Activated B cell treated with CpG ODN at 0.5 μM for 24 hours (primary cell): ENCODE data around the gene TMEM225B. TPM values are rescaled to one million over a fixed set of nuclear protein-coding genes. Genes with fewer than 3 reads are reported as not detected.

Source experiments
- ATAC-seq: fragments of 200-7000 bp; cut with Tn5 transposase; one replicate; pipeline ENCODE4 v1.10.0; 2021; ENCODE audit warnings: low read depth, mild to moderate bottlenecking, moderate library complexity
- CTCF ChIA-PET: fragments of 350-600 bp; sonication (Branson Sonifier 250); formaldehyde crosslinking; loops from one replicate; lab custom pipeline; 2021; ENCODE audit warnings: antibody characterized with exemption; lab: Charles Lee
- POLR2A ChIA-PET: fragments of 350-600 bp; sonication (Branson Sonifier 250); formaldehyde crosslinking; loops from one replicate; lab custom pipeline; 2021; ENCODE audit warnings: antibody characterized with exemption; lab: Charles Lee
- DNase-seq: peaks from one replicate; pipeline ENCODE4 v3.0.0; 2022
- H3K27ac Mint-ChIP-seq: one replicate; pipeline ENCODE4 v1.8.0; 2020; ENCODE audit warnings: mixed read lengths
- H3K27me3 Mint-ChIP-seq: one replicate; pipeline ENCODE4 v1.8.0; 2021; ENCODE audit warnings: mixed read lengths
- H3K36me3 Mint-ChIP-seq: one replicate; pipeline ENCODE4 v1.8.0; 2021; ENCODE audit warnings: low read depth, mixed read lengths
- H3K4me1 Mint-ChIP-seq: one replicate; pipeline ENCODE4 v1.8.0; 2021; ENCODE audit warnings: mixed read lengths
- H3K4me3 Mint-ChIP-seq: one replicate; pipeline ENCODE4 v1.8.0; 2020; ENCODE audit warnings: mild to moderate bottlenecking, mixed read lengths
- H3K9me3 Mint-ChIP-seq: one replicate; pipeline ENCODE4 v1.8.0; 2020; ENCODE audit warnings: mixed read lengths
- intact Hi-C: fragments of 100-400 bp; cut with micrococcal nuclease; formaldehyde crosslinking; loops from one replicate; pipeline ENCODE4 v1.15.1; 2024
- total RNA-seq: library from RNA; stranded (reverse); gene quantifications from 2 replicates; pipeline ENCODE4 v1.2.3, GENCODE V29; 2022
- TF ChIP-seq, protein P1 (sequence below): fragments of 200-600 bp; IDR thresholded peaks from one replicate; pipeline ENCODE4 v1.8.0; 2022; ENCODE audit warnings: antibody characterized with exemption, mild to moderate bottlenecking

Gene TMEM225B
- total RNA-seq, 1 donor from 2014 or later, result 0.53 TPM

DNA sequence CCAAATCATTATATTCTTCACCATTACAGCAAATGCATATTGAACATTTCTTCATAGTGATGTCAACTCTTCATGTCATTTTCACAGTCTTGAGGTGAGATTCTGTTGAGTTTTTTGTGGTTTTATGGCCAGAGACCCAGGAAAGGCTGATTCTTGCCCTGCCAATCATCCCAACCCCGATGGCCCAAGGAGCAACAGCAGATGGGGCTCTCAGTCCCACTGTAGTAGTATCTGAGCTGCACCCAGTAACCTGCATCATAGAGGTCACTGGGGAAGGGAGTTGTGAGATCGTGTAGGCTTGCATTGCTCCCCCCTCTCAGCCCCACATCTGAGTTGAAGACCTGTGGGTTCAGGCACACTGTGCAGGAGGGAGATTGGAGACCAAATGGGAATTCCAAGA lies 45.4 kb downstream of the TMEM225B start:
- Mint-ChIP-seq H3K36me3 (peaks cover 33% of the 10 kb centered on the region), H3K4me3 (no peak overlapping the region), H3K27ac (no peak overlapping the region), H3K9me3 (no peaks in the 10 kb centered on the region), H3K27me3 (no peaks in the 10 kb centered on the region), H3K4me1 (no peaks in the 10 kb centered on the region)
- ATAC-seq, result no peak
- ChIA-PET POLR2A (no interaction called here), CTCF (no interaction called here)
- intact Hi-C loops, result no loop called here
- DNase-seq, result no peak
- TF ChIP-seq, protein P1, sequence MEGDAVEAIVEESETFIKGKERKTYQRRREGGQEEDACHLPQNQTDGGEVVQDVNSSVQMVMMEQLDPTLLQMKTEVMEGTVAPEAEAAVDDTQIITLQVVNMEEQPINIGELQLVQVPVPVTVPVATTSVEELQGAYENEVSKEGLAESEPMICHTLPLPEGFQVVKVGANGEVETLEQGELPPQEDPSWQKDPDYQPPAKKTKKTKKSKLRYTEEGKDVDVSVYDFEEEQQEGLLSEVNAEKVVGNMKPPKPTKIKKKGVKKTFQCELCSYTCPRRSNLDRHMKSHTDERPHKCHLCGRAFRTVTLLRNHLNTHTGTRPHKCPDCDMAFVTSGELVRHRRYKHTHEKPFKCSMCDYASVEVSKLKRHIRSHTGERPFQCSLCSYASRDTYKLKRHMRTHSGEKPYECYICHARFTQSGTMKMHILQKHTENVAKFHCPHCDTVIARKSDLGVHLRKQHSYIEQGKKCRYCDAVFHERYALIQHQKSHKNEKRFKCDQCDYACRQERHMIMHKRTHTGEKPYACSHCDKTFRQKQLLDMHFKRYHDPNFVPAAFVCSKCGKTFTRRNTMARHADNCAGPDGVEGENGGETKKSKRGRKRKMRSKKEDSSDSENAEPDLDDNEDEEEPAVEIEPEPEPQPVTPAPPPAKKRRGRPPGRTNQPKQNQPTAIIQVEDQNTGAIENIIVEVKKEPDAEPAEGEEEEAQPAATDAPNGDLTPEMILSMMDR, result no peak

GRCh38 chr7:99644431-99644830 lies 46.4 kb downstream of the TMEM225B start:
- POLR2A ChIA-PET, result no interaction called here
- H3K27me3 Mint-ChIP-seq, result no peaks in the 10 kb centered on the region
- no peaks in the 10 kb centered on the region for H3K9me3 Mint-ChIP-seq
- H3K27ac Mint-ChIP-seq, result no peak overlapping the region
- no peak overlapping the region for H3K4me3 Mint-ChIP-seq
- TF ChIP-seq, protein P1, result no peak
- H3K4me1 Mint-ChIP-seq, result no peaks in the 10 kb centered on the region
- DNase-seq (no peak), ATAC-seq (no peak)
- intact Hi-C loops, result no loop called here
- peaks cover 31% of the 10 kb centered on the region for H3K36me3 Mint-ChIP-seq
- CTCF ChIA-PET, result no interaction called here

DNA sequence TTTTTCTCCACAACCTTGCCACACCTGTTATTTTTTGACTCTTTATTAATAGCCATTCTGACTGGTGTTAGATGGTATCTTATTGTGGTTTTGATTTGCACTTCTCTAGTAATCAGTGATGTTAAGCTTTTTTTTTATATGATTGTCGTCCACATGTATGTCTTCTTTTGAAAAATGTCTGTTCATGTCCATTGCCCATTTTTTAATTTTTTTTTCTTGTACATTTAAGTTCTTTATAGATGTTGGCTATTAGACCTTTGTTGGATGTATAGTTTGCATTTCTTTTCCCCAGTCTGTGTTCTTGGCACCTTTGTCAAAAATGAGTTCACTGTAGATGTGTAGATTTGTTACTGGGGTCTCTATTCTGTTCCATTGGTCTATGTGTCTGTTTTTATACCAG lies 47.5 kb downstream of the TMEM225B start:
- no peak overlapping the region for H3K4me3 Mint-ChIP-seq
- no peaks in the 10 kb centered on the region for H3K4me1 Mint-ChIP-seq
- H3K27me3 Mint-ChIP-seq, result no peaks in the 10 kb centered on the region
- H3K9me3 Mint-ChIP-seq, result no peaks in the 10 kb centered on the region
- intact Hi-C loops, result no loop called here
- ATAC-seq (no peak), DNase-seq (no peak)
- H3K27ac Mint-ChIP-seq, result no peak overlapping the region
- TF ChIP-seq, protein P1, result no peak
- CTCF ChIA-PET, result no interaction called here
- peaks cover 28% of the 10 kb centered on the region for H3K36me3 Mint-ChIP-seq
- POLR2A ChIA-PET, result no interaction called here

DNA sequence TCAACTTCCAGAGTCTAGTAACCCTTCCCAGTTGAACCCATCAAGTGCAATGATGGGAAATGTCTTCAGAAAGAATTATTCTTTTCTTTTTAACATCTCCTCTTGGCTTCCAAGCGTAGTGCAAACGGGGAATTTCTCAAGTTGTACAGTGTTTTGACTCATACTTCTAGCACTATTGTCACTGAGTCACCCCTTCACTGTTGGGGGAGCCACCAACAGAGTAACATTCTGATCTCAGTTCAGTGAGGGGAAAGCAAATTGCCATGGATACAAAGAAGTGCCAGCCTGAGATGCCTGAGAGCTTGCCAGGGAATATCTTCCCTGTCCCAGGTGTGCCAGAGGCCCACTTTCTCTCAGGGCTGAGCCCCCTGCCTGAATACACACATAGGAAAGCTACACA lies 50.8 kb downstream of the TMEM225B start:
- no peak for DNase-seq
- ChIA-PET POLR2A (no interaction called here), CTCF (no interaction called here)
- intact Hi-C loops, result no loop called here
- TF ChIP-seq, protein P1, result no peak
- H3K4me3 Mint-ChIP-seq, result no peak overlapping the region
- peaks cover 21% of the 10 kb centered on the region for H3K36me3 Mint-ChIP-seq
- no peaks in the 10 kb centered on the region for H3K4me1 Mint-ChIP-seq
- H3K27ac Mint-ChIP-seq, result no peak overlapping the region
- ATAC-seq, result no peak
- no peaks in the 10 kb centered on the region for H3K27me3 Mint-ChIP-seq
- H3K9me3 Mint-ChIP-seq, result no peaks in the 10 kb centered on the region

DNA sequence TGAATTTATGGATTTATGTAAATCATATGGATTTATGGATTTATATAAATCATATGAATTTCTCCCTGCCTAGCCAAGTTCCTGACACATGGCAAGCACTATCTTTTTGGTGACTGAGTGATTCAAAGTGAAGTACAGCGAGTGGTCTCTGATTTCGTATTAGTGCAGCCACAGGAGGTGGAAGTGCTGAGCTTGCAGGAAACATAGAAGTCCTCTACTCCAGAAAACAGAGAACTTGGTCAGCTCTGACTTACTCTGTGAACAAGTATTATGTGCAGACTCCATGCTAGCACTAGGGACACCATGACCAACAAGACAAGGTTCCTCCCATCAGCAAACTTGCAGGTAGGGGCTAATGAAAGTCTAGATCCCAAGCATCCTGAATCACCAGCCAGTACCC lies 53.2 kb downstream of the TMEM225B start:
- Mint-ChIP-seq H3K36me3 (peaks cover 9% of the 10 kb centered on the region), H3K27me3 (no peaks in the 10 kb centered on the region), H3K9me3 (no peaks in the 10 kb centered on the region), H3K27ac (no peak overlapping the region), H3K4me1 (no peaks in the 10 kb centered on the region), H3K4me3 (no peak overlapping the region)
- intact Hi-C loops, result no loop called here
- POLR2A ChIA-PET, result no interaction called here
- CTCF ChIA-PET, result no interaction called here
- ATAC-seq (no peak), DNase-seq (no peak)
- TF ChIP-seq, protein P1, result no peak
